Esophagus squamous epithelium (tissue), 4 donors: ENCODE data around the gene TUBD1.

Experiments used
- CTCF ChIP-seq, 6 experiments: fragments of 450-650 bp in 4 of 6; fragments of 200-600 bp in 2 of 6; sonication (generic) in 2 of 6; IDR thresholded peaks; one replicate each; pipeline ENCODE4 v1.5.1; 2016 to 2019; ENCODE audit warnings: antibody characterized with exemption in 6 of 6, mild to moderate bottlenecking in 4 of 6, moderate library complexity in 4 of 6
- POLR2A ChIP-seq, 4 donors: fragments of 450-650 bp; IDR thresholded peaks; one replicate each; pipeline ENCODE4 v1.6.1; 2017; ENCODE audit warnings: antibody characterized with exemption in 4 of 4, mild to moderate bottlenecking in 4 of 4, moderate library complexity in 3 of 4

GRCh38 chr17:59874376-59874775 lies 18.4 kb downstream of the TUBD1 start:
- no peak for TF ChIP-seq CTCF (IDR thresholded peaks at IDR 0.05)
- no peak for TF ChIP-seq POLR2A (IDR thresholded peaks at IDR 0.05)
